OCI-LY7 (cell line): ENCODE data around the gene NQO2. TPM values are rescaled to one million over a fixed set of nuclear protein-coding genes. Genes with fewer than 3 reads are reported as not detected.

Experiments used
- BruUV-seq: library from RNA; stranded (reverse); fragments of 400-500 nt; replicated peaks from 2 replicates; lab custom pipeline; 2021; lab: Mats Ljungman, UMichigan
- CTCF ChIA-PET: fragments of 300-600 bp; sonication (Branson Sonifier 250); formaldehyde crosslinking; loops from one replicate; lab custom pipeline; 2022; ENCODE audit warnings: antibody characterized with exemption; ENCODE audit not compliant: unreplicated experiment; lab: Charles Lee
- POLR2A ChIA-PET: fragments of 300-600 bp; sonication (Branson Sonifier 250); formaldehyde crosslinking; loops from one replicate; lab custom pipeline; 2022; ENCODE audit warnings: antibody characterized with exemption; lab: Charles Lee
- DNase-seq: peaks from one replicate; pipeline ENCODE4 v3.0.0-alpha.2; 2015; ENCODE audit warnings: low spot score
- H2AFZ ChIP-seq: fragments of 200-600 bp; sonication (generic), shearing (Covaris generic); 2 replicates; pipeline ENCODE4 v1.6.1; 2014; ENCODE audit warnings: mild to moderate bottlenecking, antibody characterized with exemption, low read length, moderate library complexity
- H3K27ac ChIP-seq: fragments of 200-600 bp; sonication (generic); 2 replicates; pipeline ENCODE4 v1.5.1; 2014; ENCODE audit warnings: mixed run types, low read depth, mild to moderate bottlenecking, moderate library complexity, low read length, inconsistent platforms; ENCODE audit not compliant: poor library complexity, severe bottlenecking
- H3K36me3 ChIP-seq: fragments of 200-600 bp; sonication (generic); 2 replicates; pipeline ENCODE4 v1.6.1; 2014; ENCODE audit warnings: mild to moderate bottlenecking, antibody characterized with exemption, low read length, moderate library complexity, mixed read lengths; ENCODE audit not compliant: insufficient read depth
- H3K4me1 ChIP-seq: fragments of 200-600 bp; sonication (generic); 2 replicates; pipeline ENCODE4 v1.5.1; 2014; ENCODE audit warnings: mild to moderate bottlenecking, low read length; ENCODE audit not compliant: insufficient read depth, poor library complexity, severe bottlenecking
- H3K4me2 ChIP-seq: fragments of 200-600 bp; sonication (generic); 2 replicates; pipeline ENCODE4 v1.6.1; 2014; ENCODE audit warnings: mild to moderate bottlenecking, low read length
- H3K4me3 ChIP-seq: fragments of 200-600 bp; sonication (generic); 2 replicates; pipeline ENCODE4 v1.5.1; 2014; ENCODE audit warnings: mild to moderate bottlenecking, low read depth, low read length; ENCODE audit not compliant: poor library complexity, severe bottlenecking
- H3K79me2 ChIP-seq: fragments of 200-600 bp; sonication (generic); 2 replicates; pipeline ENCODE4 v1.6.1; 2016; ENCODE audit warnings: low read depth, mild to moderate bottlenecking, low read length, moderate library complexity, mixed read lengths; ENCODE audit not compliant: insufficient read depth
- H3K9me2 ChIP-seq: fragments of 200-600 bp; sonication (generic); 2 replicates; pipeline ENCODE4 v1.6.1; 2016; ENCODE audit warnings: mild to moderate bottlenecking, low read length, mixed read lengths; ENCODE audit not compliant: insufficient read depth
- H3K9me3 ChIP-seq: fragments of 200-600 bp; sonication (generic); 2 replicates; pipeline ENCODE4 v1.6.1; 2014; ENCODE audit warnings: mild to moderate bottlenecking, mixed run types, low read length, mixed read lengths
- H4K20me1 ChIP-seq: fragments of 200-600 bp; sonication (generic); 2 replicates; pipeline ENCODE4 v1.6.1; 2014; ENCODE audit warnings: mild to moderate bottlenecking, antibody characterized with exemption, low read length, moderate library complexity, mixed read lengths; ENCODE audit not compliant: insufficient read depth
- CTCF ChIP-seq: fragments of 200-600 bp; sonication (generic); conservative IDR thresholded peaks from 2 replicates; pipeline ENCODE4 v1.5.1; 2014; ENCODE audit warnings: mild to moderate bottlenecking, antibody characterized with exemption, low read length, moderate library complexity, mixed read lengths
- EZH2phosphoT487 ChIP-seq: fragments of 200-600 bp; sonication (generic); IDR thresholded peaks from 2 replicates; pipeline ENCODE4 v1.6.1; 2018; ENCODE audit warnings: low read depth, borderline replicate concordance, mild to moderate bottlenecking, mixed run types, antibody characterized with exemption, low read length, moderate library complexity, mixed read lengths
- intact Hi-C: fragments of 100-400 bp; cut with micrococcal nuclease; formaldehyde crosslinking; loops from one replicate; pipeline ENCODE4 v1.10.0; 2022; ENCODE audit not compliant: unreplicated experiment
- total RNA-seq, 2 experiments: library from RNA; depleted of rRNA in 1 of 2; stranded (reverse); fragments of >200 nt in 1 of 2; shearing (Covaris generic) in 1 of 2; gene quantifications; 2 replicates each; pipeline ENCODE4 v1.2.3, GENCODE V29; 2014 to 2022

Gene NQO2
- total RNA-seq, 2 experiments from 2014 or later, result 8.4 to 9.9 TPM

- peaks cover 16% of the 10 kb centered on the region for H3K4me1 ChIP-seq
- intact Hi-C loops, result no loop called here
- peak overlapping the region; percentile 89 for H3K27ac ChIP-seq
- H3K4me3 ChIP-seq, result peak overlapping the region; percentile 75
- H3K79me2 ChIP-seq, result no peaks in the 10 kb centered on the region
- peak overlapping the region; percentile 96; the same call in 1 of the 2 replicates for H2AFZ ChIP-seq
- no peak for DNase-seq
- no peaks in the 10 kb centered on the region for H3K36me3 ChIP-seq
- no peaks in the 10 kb centered on the region for H4K20me1 ChIP-seq
- no peaks in the 10 kb centered on the region for H3K9me3 ChIP-seq
- TF ChIP-seq EZH2phosphoT487 (no peak), CTCF (no peak)
- ChIA-PET CTCF (interaction anchor here (0.8 to 3.1 kb wide), 4 partner anchors 38 to 199 kb away, joined by 3 to 27 read pairs (median 4); no protein-coding TSS in a partner anchor), POLR2A (interaction anchor here (0.5 to 2.3 kb wide), 21 partner anchors 9 to 931 kb away, joined by 3 to 13 read pairs (median 4); partner anchors contain the start of genes NQO2, RIPK1 and SERPINB1)
- BruUV-seq, result TSS peak; percentile 95
- no peaks in the 10 kb centered on the region for H3K9me2 ChIP-seq
- peak overlapping the region; percentile 94 for H3K4me2 ChIP-seq
Observed at GRCh38 chr6:2990248-2990931, 9.3 kb upstream of the NQO2 start.

- 0 out of 2 replicates have a peak overlapping the region, but pooled peaks have one; percentile 96 for H2AFZ ChIP-seq
- H3K4me3 ChIP-seq, result no peak overlapping the region
- intact Hi-C loops, result no loop called here
- H4K20me1 ChIP-seq, result no peaks in the 10 kb centered on the region
- H3K4me2 ChIP-seq, result no peak overlapping the region; the same call in 1 of the 2 replicates
- no peaks in the 10 kb centered on the region for H3K9me2 ChIP-seq
- POLR2A ChIA-PET, result interaction anchor here (0.5 to 2.3 kb wide), 13 partner anchors 17 to 932 kb away, joined by 3 to 13 read pairs (median 3); partner anchors contain the start of gene RIPK1
- H3K79me2 ChIP-seq, result no peaks in the 10 kb centered on the region
- no peak for DNase-seq
- H3K9me3 ChIP-seq, result no peaks in the 10 kb centered on the region
- H3K4me1 ChIP-seq, result peaks cover 16% of the 10 kb centered on the region
- BruUV-seq, result no TSS peak
- CTCF ChIA-PET, result interaction anchor here (1.2 to 3.1 kb wide), 3 partner anchors 38 to 199 kb away, joined by 3 to 27 read pairs (median 5); no protein-coding TSS in a partner anchor
- no peak for TF ChIP-seq CTCF
- no peak for TF ChIP-seq EZH2phosphoT487
- no peaks in the 10 kb centered on the region for H3K36me3 ChIP-seq
- H3K27ac ChIP-seq, result no peak overlapping the region
Observed at GRCh38 chr6:2990932-2991506, 8.7 kb upstream of the NQO2 start.
